H1 (cell line): Measurements from ENCODE around the gene MIPOL1. TPM values are rescaled to one million over a fixed set of nuclear protein-coding genes. Genes with fewer than 3 reads are reported as not detected.

Experiments used
- CTCF ChIA-PET: fragments of 300-600 bp; sonication (Branson Sonifier 250); formaldehyde crosslinking; loops from one replicate; lab custom pipeline; 2021; ENCODE audit not compliant: partially characterized antibody; lab: Charles Lee
- POLR2A ChIA-PET: fragments of 300-600 bp; sonication (Branson Sonifier 250); formaldehyde crosslinking; loops from one replicate; lab custom pipeline; 2021; ENCODE audit warnings: inconsistent platforms; ENCODE audit not compliant: partially characterized antibody; lab: Charles Lee
- DNase-seq, 2 experiments: peaks; one replicate each; pipeline versions ENCODE4 v3.0.0 to v3.0.0-alpha.2; 2010 to 2022; ENCODE audit warnings: low spot score in 2 of 2, low read depth in 1 of 2, mixed read lengths in 1 of 2
- FAIRE-seq: peaks from 2 replicates; lab custom pipeline; 2011; peaks lifted over from hg19 to GRCh38; lab: Jason Lieb, UNC
- H2AFZ ChIP-seq: 2 replicates; pipeline ENCODE4 v1.8.1; 2012; ENCODE audit warnings: low read length, inconsistent platforms
- H2AK5ac ChIP-seq: 2 replicates; pipeline ENCODE4 v1.6.1; 2013; ENCODE audit warnings: low read depth, low read length
- H2BK120ac ChIP-seq: replicated peaks from 2 replicates; pipeline ENCODE3; 2013; ENCODE audit warnings: low read depth, low read length, inconsistent platforms
- H2BK12ac ChIP-seq: 2 replicates; pipeline ENCODE4 v1.6.1; 2013; ENCODE audit warnings: low read depth, low read length
- H2BK15ac ChIP-seq: 2 replicates; pipeline ENCODE4 v1.6.1; 2013; ENCODE audit warnings: low read length
- H2BK20ac ChIP-seq: 2 replicates; pipeline ENCODE4 v1.6.1; 2013; ENCODE audit warnings: low read length
- H2BK5ac ChIP-seq: 2 replicates; pipeline ENCODE4 v1.6.1; 2013; ENCODE audit warnings: low read depth, low read length
- H3K14ac ChIP-seq: 2 replicates; pipeline ENCODE4 v1.6.1; 2013; ENCODE audit warnings: inconsistent platforms; ENCODE audit not compliant: insufficient read length
- H3K18ac ChIP-seq: 2 replicates; pipeline ENCODE4 v1.6.1; 2013; ENCODE audit warnings: low read length; ENCODE audit errors: extremely low read depth
- H3K23ac ChIP-seq: 2 replicates; pipeline ENCODE4 v1.6.1; 2013; ENCODE audit warnings: inconsistent platforms; ENCODE audit not compliant: insufficient read length
- H3K23me2 ChIP-seq: 2 replicates; pipeline ENCODE4 v1.6.1; 2013; ENCODE audit warnings: low read depth, low read length
- H3K27ac ChIP-seq: 2 replicates; pipeline ENCODE4 v1.6.1; 2011; ENCODE audit warnings: low read depth, low read length, inconsistent platforms
- H3K27me3 ChIP-seq, 4 experiments: replicated peaks in 1 of 4; 1 replicate in 1 of 4; 2 replicates in 3 of 4; pipeline versions ENCODE4 v1.6.1 to v1.8.1; 2011 to 2013; ENCODE audit warnings: low read length in 3 of 4, mild to moderate bottlenecking in 3 of 4, inconsistent platforms in 2 of 4, mixed read lengths in 2 of 4, moderate library complexity in 1 of 4; ENCODE audit not compliant: control insufficient read depth in 3 of 4, insufficient read depth in 3 of 4; ENCODE audit errors: extremely low read depth in 1 of 4
- H3K36me3 ChIP-seq, 4 experiments: 2 replicates each; pipeline versions ENCODE4 v1.6.1 to v1.8.1; 2011 to 2013; ENCODE audit warnings: mild to moderate bottlenecking in 4 of 4, low read length in 3 of 4, moderate library complexity in 2 of 4, control low read depth in 1 of 4, inconsistent platforms in 1 of 4; ENCODE audit not compliant: insufficient read depth in 4 of 4, control insufficient read depth in 2 of 4
- H3K4ac ChIP-seq: replicated peaks from 2 replicates; pipeline ENCODE3; 2013; ENCODE audit warnings: low read length, low read depth, mixed read lengths, inconsistent platforms; ENCODE audit not compliant: insufficient read length
- H3K4me1 ChIP-seq, 4 experiments: replicated peaks in 1 of 4; 1 replicate in 1 of 4; 2 replicates in 3 of 4; pipeline versions ENCODE4 v1.6.1 to v1.8.1; 2011 to 2013; ENCODE audit warnings: low read length in 3 of 4, inconsistent platforms in 2 of 4, mixed read lengths in 1 of 4; ENCODE audit not compliant: insufficient read depth in 4 of 4, control insufficient read depth in 3 of 4
- H3K4me2 ChIP-seq, 2 experiments: 2 replicates each; pipeline versions ENCODE4 v1.6.1 to v1.8.1; 2011 to 2013; ENCODE audit warnings: low read depth in 2 of 2, low read length in 2 of 2, control low read depth in 1 of 2, inconsistent platforms in 1 of 2, mild to moderate bottlenecking in 1 of 2; ENCODE audit not compliant: insufficient read depth in 1 of 2
- H3K4me3 ChIP-seq, 4 experiments: fragments of 200-600, 300-600 bp in 1 of 4; sonication (generic), shearing (Covaris generic), sonication (Bioruptor Twin) in 1 of 4; 2 replicates each; pipeline versions ENCODE4 v1.5.1 to v1.8.1; 2011 to 2016; ENCODE audit warnings: low read length in 4 of 4, low read depth in 3 of 4, control low read depth in 2 of 4, inconsistent platforms in 2 of 4, mild to moderate bottlenecking in 2 of 4, mixed read lengths in 1 of 4, moderate library complexity in 1 of 4; ENCODE audit not compliant: insufficient read depth in 2 of 4; ENCODE audit errors: extremely low read depth in 1 of 4
- H3K56ac ChIP-seq: replicated peaks from 2 replicates; pipeline ENCODE3; 2013; ENCODE audit warnings: low read depth, mild to moderate bottlenecking, mixed read lengths, low read length, inconsistent platforms; ENCODE audit not compliant: insufficient read length
- H3K79me1 ChIP-seq: 2 replicates; pipeline ENCODE4 v1.6.1; 2013; ENCODE audit warnings: low read depth, low read length, control low read depth
- H3K79me2 ChIP-seq, 2 experiments: 2 replicates each; pipeline versions ENCODE4 v1.6.1 to v1.8.1; 2012 to 2013; ENCODE audit warnings: low read length in 2 of 2, mild to moderate bottlenecking in 2 of 2, inconsistent platforms in 1 of 2; ENCODE audit not compliant: insufficient read depth in 2 of 2, control insufficient read depth in 1 of 2
- H3K9ac ChIP-seq, 4 experiments: replicated peaks in 1 of 4; 1 replicate in 1 of 4; 2 replicates in 3 of 4; pipeline versions ENCODE4 v1.6.1 to v1.8.1; 2011 to 2013; ENCODE audit warnings: low read depth in 3 of 4, low read length in 3 of 4, control low read depth in 2 of 4, mild to moderate bottlenecking in 2 of 4, moderate library complexity in 2 of 4, inconsistent platforms in 1 of 4; ENCODE audit errors: extremely low read depth in 1 of 4
- H3K9me3 ChIP-seq, 2 experiments: 2 replicates each; pipeline versions ENCODE4 v1.6.1 to v1.8.1; 2012 to 2013; ENCODE audit warnings: mild to moderate bottlenecking in 2 of 2, moderate library complexity in 2 of 2, control low read depth in 1 of 2, inconsistent platforms in 1 of 2, low read depth in 1 of 2, low read length in 1 of 2, mixed read lengths in 1 of 2; ENCODE audit not compliant: insufficient read depth in 2 of 2
- H4K20me1 ChIP-seq, 2 experiments: replicated peaks in 1 of 2; 2 replicates each; pipeline versions ENCODE3 to v1.8.1; 2011 to 2013; ENCODE audit warnings: inconsistent platforms in 2 of 2, low read length in 2 of 2, mild to moderate bottlenecking in 1 of 2; ENCODE audit not compliant: insufficient read depth in 2 of 2, control insufficient read depth in 1 of 2
- H4K5ac ChIP-seq: 2 replicates; pipeline ENCODE4 v1.6.1; 2013; ENCODE audit warnings: low read length, low read depth, mixed read lengths, inconsistent platforms; ENCODE audit not compliant: insufficient read length
- H4K8ac ChIP-seq: 2 replicates; pipeline ENCODE4 v1.8.0; 2013; ENCODE audit warnings: mild to moderate bottlenecking, moderate library complexity, low read length, inconsistent platforms; ENCODE audit not compliant: insufficient read depth; ENCODE audit errors: extremely low read depth
- H4K91ac ChIP-seq: replicated peaks from 2 replicates; pipeline ENCODE3; 2013; ENCODE audit warnings: low read length, mixed read lengths, inconsistent platforms; ENCODE audit not compliant: insufficient read length
- BRCA1 ChIP-seq: IDR thresholded peaks from 2 replicates; pipeline ENCODE4 v1.6.1; 2012; ENCODE audit warnings: low read depth, low read length, improper control_type of control experiment
- CTCF ChIP-seq, 3 experiments: IDR thresholded peaks; 1 replicate in 2 of 3; 2 replicates in 1 of 3; pipeline versions ENCODE4 v1.5.1 to v1.6.1; 2011; ENCODE audit warnings: low read length in 3 of 3, mild to moderate bottlenecking in 3 of 3, inconsistent platforms in 2 of 3, low read depth in 1 of 3, moderate library complexity in 1 of 3; ENCODE audit not compliant: insufficient read depth in 1 of 3; ENCODE audit errors: control extremely low read depth in 1 of 3
- FOSL1 ChIP-seq: IDR thresholded peaks from 2 replicates; pipeline ENCODE4 v1.6.1; 2011; ENCODE audit warnings: mild to moderate bottlenecking, low read depth, low read length, moderate library complexity; ENCODE audit not compliant: insufficient read depth
- JUN ChIP-seq: IDR thresholded peaks from 2 replicates; pipeline ENCODE4 v1.6.1; 2011; ENCODE audit warnings: low read depth, mild to moderate bottlenecking, improper control_type of control experiment, low read length
- RAD21 ChIP-seq, 2 experiments: IDR thresholded peaks in 1 of 2; conservative IDR thresholded peaks in 1 of 2; 2 replicates each; pipeline ENCODE4 v1.6.1; 2011; ENCODE audit warnings: low read depth in 2 of 2, low read length in 2 of 2, improper control_type of control experiment in 1 of 2, inconsistent platforms in 1 of 2, mild to moderate bottlenecking in 1 of 2, moderate library complexity in 1 of 2
- WGBS, 2 experiments: shearing (Covaris generic) in 1 of 2; methylation state at CpG; one replicate each; pipeline versions ENCODE4 v1.1.6 to v1.1.7; 2013 to 2015; ENCODE audit warnings: low lambda C conversion rate in 2 of 2, mixed read lengths in 2 of 2, inconsistent platforms in 1 of 2, low coverage in 1 of 2, missing lambda C conversion rate in 1 of 2; ENCODE audit not compliant: insufficient replicate concordance in 2 of 2, insufficient coverage in 1 of 2, insufficient read length in 1 of 2; ENCODE audit errors: extremely low coverage in 1 of 2, missing lambda C conversion rate in 1 of 2; 5-methylcytosine and 5-hydroxymethylcytosine counted together
- polyA plus RNA-seq, 7 experiments: library from polyadenylated mRNA; depleted of rRNA in 3 of 7; stranded (reverse) in 5 of 7; unstranded in 2 of 7; fragments of >200 nt in 5 of 7; fragments of 200-250 nt in 2 of 7; gene quantifications; 1 replicate in 5 of 7; 2 replicates in 1 of 7; 4 replicates in 1 of 7; pipeline versions ENCODE4 v1.2.1 to v1.2.3, GENCODE V29; 2011 to 2013; ENCODE audit warnings: missing spikeins in 2 of 7, mixed read lengths in 2 of 7
- total RNA-seq: library from RNA; stranded (reverse); fragmentation: NEBNext Ultra II Directional; extraction: Animal tissue kit (Norgen Biotek cat#: 25700); gene quantifications from 2 replicates; pipeline ENCODE4 v1.2.1, GENCODE V29; 2021

MIPOL1 gene
- total and polyA plus RNA-seq, 2 of the 8 experiments (the other 6 are each of a cell fraction or from before 2014, with no cell fraction given), result 2.8 to 23.9 TPM

- CTCF ChIA-PET, result interaction anchor here (0.9 to 1.1 kb wide), 2 partner anchors 190 to 315 kb away, joined by 3 read pairs; no protein-coding TSS in a partner anchor
These were observed 367.8 kb downstream of the MIPOL1 start for GRCh38 chr14:37565550-37565949.

More at GRCh38 chr14:37565550-37565949, 367.8 kb downstream of the MIPOL1 start:
- Histone ChIP-seq H2BK120ac (no peak overlapping the region), H2BK20ac (no peak overlapping the region), H3K4ac (no peak overlapping the region), H4K8ac (no peak overlapping the region), H3K27me3 (no peaks in the 10 kb centered on the region), H2BK15ac (no peak overlapping the region), H3K23ac (no peak overlapping the region), H3K79me1 (no peaks in the 10 kb centered on the region), H3K36me3 (no peaks in the 10 kb centered on the region), H3K79me2 (no peaks in the 10 kb centered on the region), H3K27ac (no peak overlapping the region), H3K4me2 (no peak overlapping the region), H2AK5ac (no peak overlapping the region), H3K14ac (no peak overlapping the region), H3K23me2 (no peaks in the 10 kb centered on the region), H4K5ac (no peak overlapping the region), H3K4me1 (peaks cover 0 to 1% (median 0%) of the 10 kb centered on the region in 4 experiments; a peak in 1 of 7 replicates), H3K9ac (no peak overlapping the region), H2AFZ (no peak overlapping the region), H2BK12ac (no peak overlapping the region), H3K4me3 (no peak overlapping the region), H4K91ac (no peak overlapping the region), H2BK5ac (no peak overlapping the region), H3K18ac (no peak overlapping the region), H3K56ac (no peak overlapping the region), H4K20me1 (no peaks in the 10 kb centered on the region), H3K9me3 (no peaks in the 10 kb centered on the region)
- no peak for DNase-seq
- POLR2A ChIA-PET, result no interaction called here
- FAIRE-seq, result peak; percentile 76
- 70% methylated on average over 1 of the region's 1 CpG; no CpG with 5 or more reads in 1 of the 2 experiments for WGBS, 2 experiments
- TF ChIP-seq JUN (no peak), CTCF (IDR thresholded peaks at IDR 0.05; ENCODE audit: control extremely low read depth in 1 of 3, insufficient read depth in 1 of 3, low read depth in 1 of 3, low read length in 3 of 3) (peak in 2 of 3 experiments; percentile 60 to 62; a peak in 2 of 4 replicates), FOSL1 (no peak), RAD21 (IDR thresholded peaks at IDR 0.05 in 1 of 2, conservative IDR thresholded peaks at IDR 0.05 in 1 of 2; ENCODE audit: low read depth in 2 of 2, low read length in 2 of 2) (peak; percentile 75), BRCA1 (no peak)
